ENCODE data around the gene PPP1R9A.

GRCh38 chr7:95095259-95095965 lies 188.0 kb downstream of the PPP1R9A start:
- TF ChIP-seq, protein P1, sequence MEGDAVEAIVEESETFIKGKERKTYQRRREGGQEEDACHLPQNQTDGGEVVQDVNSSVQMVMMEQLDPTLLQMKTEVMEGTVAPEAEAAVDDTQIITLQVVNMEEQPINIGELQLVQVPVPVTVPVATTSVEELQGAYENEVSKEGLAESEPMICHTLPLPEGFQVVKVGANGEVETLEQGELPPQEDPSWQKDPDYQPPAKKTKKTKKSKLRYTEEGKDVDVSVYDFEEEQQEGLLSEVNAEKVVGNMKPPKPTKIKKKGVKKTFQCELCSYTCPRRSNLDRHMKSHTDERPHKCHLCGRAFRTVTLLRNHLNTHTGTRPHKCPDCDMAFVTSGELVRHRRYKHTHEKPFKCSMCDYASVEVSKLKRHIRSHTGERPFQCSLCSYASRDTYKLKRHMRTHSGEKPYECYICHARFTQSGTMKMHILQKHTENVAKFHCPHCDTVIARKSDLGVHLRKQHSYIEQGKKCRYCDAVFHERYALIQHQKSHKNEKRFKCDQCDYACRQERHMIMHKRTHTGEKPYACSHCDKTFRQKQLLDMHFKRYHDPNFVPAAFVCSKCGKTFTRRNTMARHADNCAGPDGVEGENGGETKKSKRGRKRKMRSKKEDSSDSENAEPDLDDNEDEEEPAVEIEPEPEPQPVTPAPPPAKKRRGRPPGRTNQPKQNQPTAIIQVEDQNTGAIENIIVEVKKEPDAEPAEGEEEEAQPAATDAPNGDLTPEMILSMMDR (IDR thresholded peaks at IDR 0.05 in 2 of 3, conservative IDR thresholded peaks at IDR 0.05 in 1 of 3; ENCODE audit: control insufficient read depth in 2 of 3, extremely low read depth in 1 of 3, insufficient read depth in 1 of 3, low read depth in 3 of 3, low read length in 3 of 3) = no peak
- TF ChIP-seq NRF1 (conservative IDR thresholded peaks at IDR 0.05; ENCODE audit: low read depth, low read length) (no peak), FOXM1 (IDR thresholded peaks at IDR 0.05; ENCODE audit: low read depth, low read length) (no peak), SMARCA5 (IDR thresholded peaks at IDR 0.05) (no peak), POLR2AphosphoS5 (IDR thresholded peaks at IDR 0.05; ENCODE audit: low read length) (no peak), JUNB (IDR thresholded peaks at IDR 0.05) (no peak)

Measured in GM12878 (cell line).